Liver (tissue), 9 donors: ENCODE results near the gene ASMTL. TPM values are rescaled to one million over a fixed set of nuclear protein-coding genes. Genes with fewer than 3 reads are reported as not detected.

Experiments used
- DNase-seq: peaks from one replicate; pipeline ENCODE4 v3.0.0-alpha.2; 2017; ENCODE audit warnings: low spot score
- H3K27ac ChIP-seq, 2 donors: one replicate each; pipeline ENCODE4 v1.7.0; 2013; ENCODE audit warnings: inconsistent platforms in 2 of 2, low read length in 2 of 2, control low read depth in 1 of 2, low read depth in 1 of 2, mild to moderate bottlenecking in 1 of 2
- H3K27me3 ChIP-seq, 4 donors: one replicate each; pipeline versions ENCODE4 v1.6.1 to v1.7.0; 2013; ENCODE audit warnings: low read length in 3 of 4, inconsistent platforms in 1 of 4, mild to moderate bottlenecking in 1 of 4, moderate library complexity in 1 of 4; ENCODE audit not compliant: control insufficient read depth in 4 of 4, insufficient read depth in 4 of 4
- H3K36me3 ChIP-seq, 4 donors: one replicate each; pipeline versions ENCODE4 v1.6.1 to v1.7.0; 2013; ENCODE audit warnings: low read length in 3 of 4, mild to moderate bottlenecking in 3 of 4, low read depth in 1 of 4, moderate library complexity in 1 of 4; ENCODE audit not compliant: control insufficient read depth in 4 of 4, insufficient read depth in 3 of 4
- H3K4me1 ChIP-seq, 4 donors: one replicate each; pipeline versions ENCODE4 v1.6.1 to v1.7.0; 2013; ENCODE audit warnings: low read length in 3 of 4, mild to moderate bottlenecking in 3 of 4, moderate library complexity in 1 of 4; ENCODE audit not compliant: control insufficient read depth in 4 of 4, insufficient read depth in 4 of 4
- H3K4me3 ChIP-seq, 3 donors: one replicate each; pipeline versions ENCODE4 v1.6.1 to v1.7.0; 2013; ENCODE audit warnings: low read length in 3 of 3, control low read depth in 1 of 3, low read depth in 1 of 3, mild to moderate bottlenecking in 1 of 3
- H3K9ac ChIP-seq, 2 donors: one replicate each; pipeline ENCODE4 v1.7.0; 2013; ENCODE audit warnings: low read length in 2 of 2, mild to moderate bottlenecking in 2 of 2, moderate library complexity in 2 of 2, control low read depth in 1 of 2, low read depth in 1 of 2
- H3K9me3 ChIP-seq, 4 donors: one replicate each; pipeline versions ENCODE4 v1.6.1 to v1.7.0; 2013; ENCODE audit warnings: low read length in 3 of 4; ENCODE audit not compliant: control insufficient read depth in 4 of 4
- ATF3 ChIP-seq: IDR thresholded peaks from 2 replicates; pipeline ENCODE4 v1.6.1; 2016; ENCODE audit warnings: antibody characterized with exemption
- CTCF ChIP-seq: fragments of 150-350 bp; IDR thresholded peaks from 2 replicates; pipeline ENCODE4 v1.5.1; 2017; ENCODE audit warnings: improper control_type of control experiment, low read depth, low read length; ENCODE audit not compliant: missing input control
- EGR1 ChIP-seq, 2 donors: IDR thresholded peaks; 2 replicates each; pipeline ENCODE4 v1.6.1; 2016 to 2018; ENCODE audit warnings: antibody characterized with exemption in 2 of 2, low read depth in 2 of 2
- FOXA1 ChIP-seq: IDR thresholded peaks from 2 replicates; pipeline ENCODE4 v1.6.1; 2016; ENCODE audit warnings: antibody characterized with exemption
- FOXA2 ChIP-seq: IDR thresholded peaks from 2 replicates; pipeline ENCODE4 v1.6.1; 2016; ENCODE audit warnings: antibody characterized with exemption
- GABPA ChIP-seq, 2 donors: IDR thresholded peaks in 1 of 2; conservative IDR thresholded peaks in 1 of 2; 2 replicates each; pipeline ENCODE4 v1.6.1; 2016; ENCODE audit warnings: antibody characterized with exemption in 2 of 2, mild to moderate bottlenecking in 1 of 2, moderate library complexity in 1 of 2
- HNF4A ChIP-seq, 2 donors: conservative IDR thresholded peaks; 2 replicates each; pipeline ENCODE4 v1.6.1; 2016; ENCODE audit warnings: antibody characterized with exemption in 2 of 2, mild to moderate bottlenecking in 2 of 2
- HNF4G ChIP-seq: IDR thresholded peaks from 2 replicates; pipeline ENCODE4 v1.6.1; 2016; ENCODE audit warnings: antibody characterized with exemption
- JUND ChIP-seq, 2 donors: IDR thresholded peaks; 2 replicates each; pipeline ENCODE4 v1.6.1; 2016; ENCODE audit warnings: antibody characterized with exemption in 2 of 2
- MAX ChIP-seq: IDR thresholded peaks from 2 replicates; pipeline ENCODE4 v1.6.1; 2016; ENCODE audit warnings: antibody characterized with exemption
- NR2F2 ChIP-seq: IDR thresholded peaks from 2 replicates; pipeline ENCODE4 v1.6.1; 2016; ENCODE audit warnings: antibody characterized with exemption
- RAD21 ChIP-seq, 2 donors: IDR thresholded peaks; 2 replicates each; pipeline ENCODE4 v1.6.1; 2016; ENCODE audit warnings: antibody characterized with exemption in 2 of 2, mild to moderate bottlenecking in 2 of 2
- REST ChIP-seq: IDR thresholded peaks from 2 replicates; pipeline ENCODE4 v1.6.1; 2016; ENCODE audit warnings: antibody characterized with exemption, mild to moderate bottlenecking
- RXRA ChIP-seq, 2 donors: IDR thresholded peaks; 2 replicates each; pipeline ENCODE4 v1.6.1; 2017 to 2018; ENCODE audit warnings: antibody characterized with exemption in 2 of 2, mild to moderate bottlenecking in 1 of 2
- SP1 ChIP-seq: IDR thresholded peaks from 2 replicates; pipeline ENCODE4 v1.6.1; 2018; ENCODE audit warnings: antibody characterized with exemption, mild to moderate bottlenecking
- TAF1 ChIP-seq: conservative IDR thresholded peaks from 2 replicates; pipeline ENCODE4 v1.6.1; 2016; ENCODE audit warnings: antibody characterized with exemption, mild to moderate bottlenecking
- YY1 ChIP-seq: IDR thresholded peaks from 2 replicates; pipeline ENCODE4 v1.6.1; 2016; ENCODE audit warnings: antibody characterized with exemption, mild to moderate bottlenecking
- ZBTB33 ChIP-seq: IDR thresholded peaks from 2 replicates; pipeline ENCODE4 v1.6.1; 2016; ENCODE audit warnings: antibody characterized with exemption
- WGBS: extraction: QIAGEN DNeasy Blood & Tissue Kit; methylation state at CpG from one replicate; pipeline ENCODE4 v1.1.7; 2013; 5-methylcytosine and 5-hydroxymethylcytosine counted together
- polyA plus RNA-seq, 2 donors: library from polyadenylated mRNA; stranded (reverse) in 1 of 2; unstranded in 1 of 2; fragments of 200-250 nt in 1 of 2; fragments of >200 nt in 1 of 2; fragmentation: Nextera tagmentation in 1 of 2; extraction: Ambion mirVana in 1 of 2; gene quantifications; one replicate each; pipeline versions ENCODE4 v1.2.1 to v1.2.3, GENCODE V29; 2013 to 2015
- total RNA-seq, 2 donors: library from RNA; depleted of rRNA; stranded (reverse); fragments of >200 nt; gene quantifications; one replicate each; pipeline ENCODE4 v1.2.3, GENCODE V29; 2014
- donor health status: healthy.
- donor health status: healthy.
- donor health status: healthy.
- donor health status: healthy.
- donor health status: healthy.

Gene ASMTL
- total and polyA plus RNA-seq, 4 donors, result 10.3 to 18.9 (median 11.6) TPM

- no peak for DNase-seq
- H3K9ac ChIP-seq, result no peak overlapping the region
- TF ChIP-seq ZBTB33, result no peak
- TF ChIP-seq REST, result no peak
- TF ChIP-seq HNF4A (conservative IDR thresholded peaks at IDR 0.05), result no peak
- no peak for TF ChIP-seq FOXA2
- TF ChIP-seq RXRA (IDR thresholded peaks at IDR 0.05), result no peak
- TF ChIP-seq NR2F2, result no peak
- no peak for TF ChIP-seq ATF3
- no peak for TF ChIP-seq GABPA (IDR thresholded peaks at IDR 0.05 in 1 of 2, conservative IDR thresholded peaks at IDR 0.05 in 1 of 2)
- TF ChIP-seq FOXA1, result no peak
- no peak for TF ChIP-seq YY1
- no peak for TF ChIP-seq JUND (IDR thresholded peaks at IDR 0.05)
- TF ChIP-seq RAD21 (IDR thresholded peaks at IDR 0.05), result no peak
- no peak overlapping the region for H3K4me3 ChIP-seq
- WGBS, result 96% methylated on average over 1 of the region's 1 CpG
- no peaks in the 10 kb centered on the region for H3K27me3 ChIP-seq
- H3K9me3 ChIP-seq, result peaks cover 0 to 2% (median 0%) of the 10 kb centered on the region in 4 donors
- no peaks in the 10 kb centered on the region for H3K4me1 ChIP-seq
- no peak overlapping the region for H3K27ac ChIP-seq
- H3K36me3 ChIP-seq, result no peaks in the 10 kb centered on the region
Measured at GRCh38 chrX:1475881-1476280, 23.2 kb upstream of the ASMTL start.

- Histone ChIP-seq H3K4me1 (no peaks in the 10 kb centered on the region), H3K27ac (no peak overlapping the region), H3K27me3 (no peaks in the 10 kb centered on the region), H3K9ac (no peak overlapping the region), H3K4me3 (no peak overlapping the region), H3K9me3 (peaks cover 0 to 2% (median 0%) of the 10 kb centered on the region in 4 donors), H3K36me3 (no peaks in the 10 kb centered on the region)
- DNase-seq, result no peak
- 92% methylated on average over 4 of the region's 4 CpGs for WGBS
- TF ChIP-seq FOXA2 (no peak), TAF1 (no peak), HNF4G (no peak), GABPA (IDR thresholded peaks at IDR 0.05 in 1 of 2, conservative IDR thresholded peaks at IDR 0.05 in 1 of 2) (no peak), REST (no peak), JUND (IDR thresholded peaks at IDR 0.05) (no peak), CTCF (no peak), ZBTB33 (no peak), FOXA1 (no peak), SP1 (no peak), YY1 (no peak), MAX (no peak), ATF3 (no peak), HNF4A (conservative IDR thresholded peaks at IDR 0.05) (no peak), RXRA (IDR thresholded peaks at IDR 0.05) (no peak), NR2F2 (no peak), EGR1 (IDR thresholded peaks at IDR 0.05; ENCODE audit: low read depth in 2 of 2) (no peak)
Measured at GRCh38 chrX:1475481-1475880, 22.8 kb upstream of the ASMTL start.
